ENCODE data around the gene MGAT3.

DNA sequence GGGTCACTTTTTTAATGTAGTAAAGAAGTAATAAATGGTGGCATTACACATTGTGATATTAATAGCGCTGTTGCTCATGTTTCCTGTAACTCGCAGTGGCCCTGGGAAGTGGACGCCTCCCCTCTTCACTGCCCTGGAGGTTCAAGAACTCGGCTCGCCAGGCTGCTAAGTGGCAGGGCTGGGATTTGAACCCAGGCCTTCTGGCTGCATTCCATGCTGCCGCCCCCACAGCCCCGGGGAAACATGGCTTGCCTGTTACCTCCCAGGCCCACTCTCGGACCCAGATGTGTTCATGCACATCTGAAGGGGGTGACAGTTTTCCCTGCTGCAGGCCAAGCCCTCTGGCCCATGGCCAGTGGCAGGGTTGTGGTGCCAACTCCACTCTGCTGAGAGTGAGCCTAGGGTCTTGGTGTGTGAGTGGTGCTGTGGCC, 25.0 kb upstream of the MGAT3 start:
- no peak for TF ChIP-seq SP1 (IDR thresholded peaks at IDR 0.05; ENCODE audit: low read depth)
- no peak for TF ChIP-seq ZBTB33 (IDR thresholded peaks at IDR 0.05; ENCODE audit: extremely low read depth, insufficient replicate concordance, low read length)
- TF ChIP-seq EZH2 (IDR thresholded peaks at IDR 0.05) = no peak
- no peak for TF ChIP-seq FOSL1 (IDR thresholded peaks at IDR 0.05; ENCODE audit: low read depth)
- TF ChIP-seq CTCF (IDR thresholded peaks at IDR 0.05 in 2 of 3, conservative IDR thresholded peaks at IDR 0.05 in 1 of 3; ENCODE audit: borderline replicate concordance in 1 of 3, insufficient read depth in 1 of 3, low read depth in 2 of 3, low read length in 2 of 3) = no peak
- no peak for TF ChIP-seq YY1 (IDR thresholded peaks at IDR 0.05; ENCODE audit: extremely low read depth, insufficient replicate concordance, low read depth, low read length)
- no peak for TF ChIP-seq EZH2phosphoT487 (IDR thresholded peaks at IDR 0.05; ENCODE audit: borderline replicate concordance)
- no peak for TF ChIP-seq POLR2AphosphoS5 (IDR thresholded peaks at IDR 0.05; ENCODE audit: low read depth, low read length)
- no peak for TF ChIP-seq POLR2A (IDR thresholded peaks at IDR 0.05; ENCODE audit: borderline replicate concordance, extremely low read depth, insufficient read depth, insufficient read length)
- TF ChIP-seq, protein P1, sequence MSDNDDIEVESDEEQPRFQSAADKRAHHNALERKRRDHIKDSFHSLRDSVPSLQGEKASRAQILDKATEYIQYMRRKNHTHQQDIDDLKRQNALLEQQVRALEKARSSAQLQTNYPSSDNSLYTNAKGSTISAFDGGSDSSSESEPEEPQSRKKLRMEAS (IDR thresholded peaks at IDR 0.05) = no peak
- TF ChIP-seq ZFX (IDR thresholded peaks at IDR 0.05) = no peak
- no peak for TF ChIP-seq CEBPB (IDR thresholded peaks at IDR 0.05; ENCODE audit: low read depth)

Data from HCT116 (cell line).